Progenitor cell of endocrine pancreas (in vitro differentiated cells): Measurements from ENCODE around the gene ZBTB45. TPM values are rescaled to one million over a fixed set of nuclear protein-coding genes. Genes with fewer than 3 reads are reported as not detected.
A peak's percentile ranks its signal among the peaks of the same experiment; 100 is the strongest.

Source experiments
- DNase-seq: peaks from one replicate; pipeline ENCODE4 v3.0.0; 2021; ENCODE audit warnings: low spot score; ENCODE audit not compliant: unreplicated experiment
- H3K27ac Mint-ChIP-seq: 2 replicates; pipeline ENCODE4 v1.8.0; 2021; ENCODE audit warnings: mild to moderate bottlenecking, moderate library complexity, mixed read lengths
- H3K27me3 Mint-ChIP-seq: 2 replicates; pipeline ENCODE4 v1.8.0; 2021; ENCODE audit warnings: mixed read lengths
- H3K36me3 Mint-ChIP-seq: 2 replicates; pipeline ENCODE4 v1.8.0; 2022; ENCODE audit warnings: mixed read lengths; ENCODE audit not compliant: insufficient read depth
- H3K4me1 Mint-ChIP-seq: 2 replicates; pipeline ENCODE4 v1.8.0; 2021; ENCODE audit warnings: low read depth, mixed read lengths
- H3K4me3 Mint-ChIP-seq: 2 replicates; pipeline ENCODE4 v1.8.0; 2021; ENCODE audit warnings: low read depth, mild to moderate bottlenecking, moderate library complexity, mixed read lengths
- H3K9me3 Mint-ChIP-seq: 2 replicates; pipeline ENCODE4 v1.8.0; 2021; ENCODE audit warnings: low read depth, mixed read lengths
- total RNA-seq: library from RNA; stranded (reverse); gene quantifications from 2 replicates; pipeline ENCODE4 v1.2.1, GENCODE V29; 2021
- TF ChIP-seq, protein P1 (sequence below): fragments of 200-600 bp; sonication (generic); IDR thresholded peaks from one replicate; pipeline ENCODE4 v1.5.0; 2021; ENCODE audit warnings: antibody characterized with exemption, mild to moderate bottlenecking; ENCODE audit not compliant: unreplicated experiment

Gene ZBTB45
- total RNA-seq, 1 donor from 2014 or later, result 22.7 TPM

DNA sequence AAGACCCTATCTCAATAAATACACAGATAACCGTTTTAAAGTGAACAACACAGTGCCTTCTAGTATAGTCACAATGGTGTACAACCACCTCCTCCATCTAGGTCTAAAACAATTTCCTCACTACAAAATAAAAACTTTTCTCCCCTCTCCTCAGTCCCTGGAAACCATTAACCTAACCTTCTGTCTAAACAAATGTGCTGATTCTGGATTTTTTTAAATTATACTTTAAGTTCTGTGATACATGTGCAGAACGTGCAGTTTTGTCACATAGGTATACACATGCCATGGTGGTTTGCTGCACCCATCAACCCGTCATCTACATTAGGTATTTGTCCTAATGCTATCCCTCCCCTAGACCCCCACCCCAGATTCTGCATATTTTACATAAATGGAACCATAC is 9.8 kb upstream of the ZBTB45 start:
- Mint-ChIP-seq H3K36me3 (no peaks in the 10 kb centered on the region), H3K27me3 (peaks cover 5% of the 10 kb centered on the region), H3K27ac (no peak overlapping the region), H3K4me1 (no peaks in the 10 kb centered on the region), H3K4me3 (no peak overlapping the region), H3K9me3 (no peaks in the 10 kb centered on the region)
- DNase-seq, result no peak
- TF ChIP-seq, protein P1, sequence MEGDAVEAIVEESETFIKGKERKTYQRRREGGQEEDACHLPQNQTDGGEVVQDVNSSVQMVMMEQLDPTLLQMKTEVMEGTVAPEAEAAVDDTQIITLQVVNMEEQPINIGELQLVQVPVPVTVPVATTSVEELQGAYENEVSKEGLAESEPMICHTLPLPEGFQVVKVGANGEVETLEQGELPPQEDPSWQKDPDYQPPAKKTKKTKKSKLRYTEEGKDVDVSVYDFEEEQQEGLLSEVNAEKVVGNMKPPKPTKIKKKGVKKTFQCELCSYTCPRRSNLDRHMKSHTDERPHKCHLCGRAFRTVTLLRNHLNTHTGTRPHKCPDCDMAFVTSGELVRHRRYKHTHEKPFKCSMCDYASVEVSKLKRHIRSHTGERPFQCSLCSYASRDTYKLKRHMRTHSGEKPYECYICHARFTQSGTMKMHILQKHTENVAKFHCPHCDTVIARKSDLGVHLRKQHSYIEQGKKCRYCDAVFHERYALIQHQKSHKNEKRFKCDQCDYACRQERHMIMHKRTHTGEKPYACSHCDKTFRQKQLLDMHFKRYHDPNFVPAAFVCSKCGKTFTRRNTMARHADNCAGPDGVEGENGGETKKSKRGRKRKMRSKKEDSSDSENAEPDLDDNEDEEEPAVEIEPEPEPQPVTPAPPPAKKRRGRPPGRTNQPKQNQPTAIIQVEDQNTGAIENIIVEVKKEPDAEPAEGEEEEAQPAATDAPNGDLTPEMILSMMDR, result no peak

GRCh38 chr19:58522709-58523108 is 3.1 kb upstream of the ZBTB45 start:
- H3K36me3 Mint-ChIP-seq, result no peaks in the 10 kb centered on the region
- TF ChIP-seq, protein P1, result no peak
- H3K4me3 Mint-ChIP-seq, result no peak overlapping the region
- H3K9me3 Mint-ChIP-seq, result no peaks in the 10 kb centered on the region
- H3K27me3 Mint-ChIP-seq, result no peaks in the 10 kb centered on the region
- no peak for DNase-seq
- H3K27ac Mint-ChIP-seq, result no peak overlapping the region
- H3K4me1 Mint-ChIP-seq, result peaks cover 24% of the 10 kb centered on the region

- Mint-ChIP-seq H3K4me1 (peaks cover 24% of the 10 kb centered on the region), H3K4me3 (peak overlapping the region; percentile 61), H3K27me3 (no peaks in the 10 kb centered on the region), H3K9me3 (no peaks in the 10 kb centered on the region), H3K36me3 (no peaks in the 10 kb centered on the region), H3K27ac (peak overlapping the region; percentile 96)
- TF ChIP-seq, protein P1, result no peak
- no peak for DNase-seq
These were observed 2.0 kb upstream of the ZBTB45 start for GRCh38 chr19:58521651-58522050.

DNA sequence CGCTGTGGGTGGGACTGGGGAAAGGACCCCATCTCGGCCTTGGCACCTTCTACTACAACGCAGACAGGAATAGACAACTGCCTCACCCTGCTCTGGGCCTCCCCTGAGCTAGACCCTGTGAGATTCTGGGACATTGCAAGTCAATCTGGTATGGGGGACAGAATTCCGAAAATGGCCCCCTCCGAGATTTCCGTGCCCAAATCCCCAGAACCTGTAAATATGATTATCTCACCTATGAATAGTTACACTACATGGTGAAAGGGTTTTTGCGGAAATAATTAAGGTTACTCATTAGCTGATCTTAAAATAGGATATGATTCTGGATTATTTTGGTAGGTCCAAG is 618 bp upstream of the ZBTB45 start:
- Mint-ChIP-seq H3K36me3 (peaks cover 3% of the 10 kb centered on the region), H3K9me3 (no peaks in the 10 kb centered on the region), H3K4me3 (peak overlapping the region; percentile 97), H3K4me1 (peaks cover 29% of the 10 kb centered on the region), H3K27me3 (no peaks in the 10 kb centered on the region), H3K27ac (peak overlapping the region; percentile 99)
- TF ChIP-seq, protein P1, result no peak
- no peak for DNase-seq

- H3K36me3 Mint-ChIP-seq, result peaks cover 3% of the 10 kb centered on the region
- TF ChIP-seq, protein P1, result peak; percentile 62
- no peaks in the 10 kb centered on the region for H3K27me3 Mint-ChIP-seq
- H3K4me1 Mint-ChIP-seq, result peaks cover 32% of the 10 kb centered on the region
- peak; percentile 51 for DNase-seq
- no peaks in the 10 kb centered on the region for H3K9me3 Mint-ChIP-seq
- H3K4me3 Mint-ChIP-seq, result peak overlapping the region; percentile 97
- H3K27ac Mint-ChIP-seq, result peak overlapping the region; percentile 99
These were observed 589 bp downstream of the ZBTB45 start for GRCh38 chr19:58519087-58519354.
